ENCODE data around the gene ZNF324B.

DNA sequence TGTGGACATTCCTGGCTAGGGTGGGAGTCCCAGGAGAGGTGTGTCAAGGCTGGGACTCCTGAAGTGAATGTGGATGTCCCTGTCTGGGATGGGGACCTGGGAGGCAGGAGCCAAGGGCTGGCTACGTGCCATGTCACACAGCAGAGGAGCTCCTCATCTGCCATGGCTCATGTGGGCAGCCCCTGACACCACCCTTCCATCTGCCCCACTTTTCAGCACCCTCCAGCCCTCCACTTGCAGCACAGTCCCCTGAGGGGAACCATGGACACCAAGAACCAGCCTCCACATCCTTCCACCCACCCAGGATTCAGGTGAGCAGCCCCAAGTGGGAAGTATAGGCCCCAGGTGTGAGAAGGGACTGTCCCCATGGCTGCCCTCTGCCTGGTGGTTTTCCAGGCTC lies 26.4 kb downstream of the ZNF324B start:
- TF ChIP-seq, protein P1, sequence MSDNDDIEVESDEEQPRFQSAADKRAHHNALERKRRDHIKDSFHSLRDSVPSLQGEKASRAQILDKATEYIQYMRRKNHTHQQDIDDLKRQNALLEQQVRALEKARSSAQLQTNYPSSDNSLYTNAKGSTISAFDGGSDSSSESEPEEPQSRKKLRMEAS (IDR thresholded peaks at IDR 0.05; ENCODE audit: low read depth, low read length) = no peak
- TF ChIP-seq, protein P2, sequence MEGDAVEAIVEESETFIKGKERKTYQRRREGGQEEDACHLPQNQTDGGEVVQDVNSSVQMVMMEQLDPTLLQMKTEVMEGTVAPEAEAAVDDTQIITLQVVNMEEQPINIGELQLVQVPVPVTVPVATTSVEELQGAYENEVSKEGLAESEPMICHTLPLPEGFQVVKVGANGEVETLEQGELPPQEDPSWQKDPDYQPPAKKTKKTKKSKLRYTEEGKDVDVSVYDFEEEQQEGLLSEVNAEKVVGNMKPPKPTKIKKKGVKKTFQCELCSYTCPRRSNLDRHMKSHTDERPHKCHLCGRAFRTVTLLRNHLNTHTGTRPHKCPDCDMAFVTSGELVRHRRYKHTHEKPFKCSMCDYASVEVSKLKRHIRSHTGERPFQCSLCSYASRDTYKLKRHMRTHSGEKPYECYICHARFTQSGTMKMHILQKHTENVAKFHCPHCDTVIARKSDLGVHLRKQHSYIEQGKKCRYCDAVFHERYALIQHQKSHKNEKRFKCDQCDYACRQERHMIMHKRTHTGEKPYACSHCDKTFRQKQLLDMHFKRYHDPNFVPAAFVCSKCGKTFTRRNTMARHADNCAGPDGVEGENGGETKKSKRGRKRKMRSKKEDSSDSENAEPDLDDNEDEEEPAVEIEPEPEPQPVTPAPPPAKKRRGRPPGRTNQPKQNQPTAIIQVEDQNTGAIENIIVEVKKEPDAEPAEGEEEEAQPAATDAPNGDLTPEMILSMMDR (IDR thresholded peaks at IDR 0.05; ENCODE audit: low read depth, low read length) = no peak
- no peak for TF ChIP-seq POLR2A (IDR thresholded peaks at IDR 0.05; ENCODE audit: extremely low read depth, insufficient read length)
